BE2C (cell line): Measurements from ENCODE around the gene NTRK2. TPM values are rescaled to one million over a fixed set of nuclear protein-coding genes. Genes with fewer than 3 reads are reported as not detected.

Experiments
- DNase-seq: peaks from one replicate; pipeline ENCODE4 v3.0.0-alpha.2; 2020
- H3K27me3 ChIP-seq: fragments of 250-450 bp; sonication (Bioruptor Pico); 2 replicates; pipeline ENCODE4 v1.5.1; 2020; ENCODE audit warnings: mild to moderate bottlenecking
- H3K36me3 ChIP-seq: fragments of 250-450 bp; sonication (Bioruptor Pico); 2 replicates; pipeline ENCODE4 v1.5.1; 2020; ENCODE audit warnings: mild to moderate bottlenecking
- H3K4me1 ChIP-seq: fragments of 250-450 bp; sonication (Bioruptor Pico); 2 replicates; pipeline ENCODE4 v1.5.1; 2020
- H3K4me3 ChIP-seq: 2 replicates; pipeline ENCODE4 v1.5.1; 2011; ENCODE audit warnings: low read depth, low read length
- H3K9me3 ChIP-seq: fragments of 250-450 bp; sonication (Bioruptor Pico); 2 replicates; pipeline ENCODE4 v1.5.1; 2020
- CTCF ChIP-seq: IDR thresholded peaks from 2 replicates; pipeline ENCODE4 v1.5.1; 2012; ENCODE audit warnings: mild to moderate bottlenecking, low read depth, low read length
- polyA plus RNA-seq: library from polyadenylated mRNA; unstranded; fragments of >200 nt; gene quantifications from one replicate; pipeline ENCODE4 v1.2.1, GENCODE V29; 2012; ENCODE audit warnings: low read depth, missing spikeins; ENCODE audit not compliant: insufficient read length, insufficient read depth

The NTRK2 gene
- not detected for polyA plus RNA-seq

- Histone ChIP-seq H3K4me1 (no peaks in the 10 kb centered on the region), H3K27me3 (peaks cover 47% of the 10 kb centered on the region), H3K36me3 (no peaks in the 10 kb centered on the region), H3K4me3 (peak within 1 kb of the TSS; percentile 42), H3K9me3 (no peaks in the 10 kb centered on the region)
- TF ChIP-seq CTCF = no peak
- no peak for DNase-seq
These were observed at the start of gene NTRK2 for GRCh38 chr9:84669288-84670137. TSS of gene NTRK2 (plus strand) at chr9:84669729. CDS start at chr9:84670749, 1,020 bp downstream.

GRCh38 chr9:84620338-84620737 is 49.2 kb upstream of the NTRK2 start:
- Histone ChIP-seq H3K36me3 (no peaks in the 10 kb centered on the region), H3K9me3 (no peaks in the 10 kb centered on the region), H3K4me3 (no peak overlapping the region), H3K27me3 (no peaks in the 10 kb centered on the region), H3K4me1 (no peaks in the 10 kb centered on the region)
- no peak for DNase-seq
- TF ChIP-seq CTCF = no peak

GRCh38 chr9:84621811-84622210 is 47.7 kb upstream of the NTRK2 start:
- no peaks in the 10 kb centered on the region for H3K27me3 ChIP-seq
- no peaks in the 10 kb centered on the region for H3K9me3 ChIP-seq
- DNase-seq = no peak
- H3K36me3 ChIP-seq = no peaks in the 10 kb centered on the region
- no peak for TF ChIP-seq CTCF
- no peaks in the 10 kb centered on the region for H3K4me1 ChIP-seq
- H3K4me3 ChIP-seq = no peak overlapping the region

- Histone ChIP-seq H3K36me3 (no peaks in the 10 kb centered on the region), H3K27me3 (no peaks in the 10 kb centered on the region), H3K4me3 (no peak overlapping the region), H3K9me3 (no peaks in the 10 kb centered on the region), H3K4me1 (no peaks in the 10 kb centered on the region)
- no peak for TF ChIP-seq CTCF
- no peak for DNase-seq
These were observed 46.5 kb upstream of the NTRK2 start for GRCh38 chr9:84622981-84623380.

- no peak overlapping the region for H3K4me3 ChIP-seq
- TF ChIP-seq CTCF = no peak
- no peaks in the 10 kb centered on the region for H3K36me3 ChIP-seq
- no peak for DNase-seq
- H3K4me1 ChIP-seq = no peaks in the 10 kb centered on the region
- no peaks in the 10 kb centered on the region for H3K27me3 ChIP-seq
- no peaks in the 10 kb centered on the region for H3K9me3 ChIP-seq
These were observed 33.1 kb upstream of the NTRK2 start for GRCh38 chr9:84636436-84636835.

- DNase-seq = no peak
- Histone ChIP-seq H3K4me3 (no peak overlapping the region), H3K27me3 (no peaks in the 10 kb centered on the region), H3K9me3 (no peaks in the 10 kb centered on the region), H3K36me3 (no peaks in the 10 kb centered on the region), H3K4me1 (no peaks in the 10 kb centered on the region)
- TF ChIP-seq CTCF = no peak
These were observed 26.9 kb upstream of the NTRK2 start for GRCh38 chr9:84642553-84643141.
